BJ (cell line): Measurements from ENCODE around the gene OMP. TPM values are rescaled to one million over a fixed set of nuclear protein-coding genes. Genes with fewer than 3 reads are reported as not detected.

ENCODE experiments used
- CTCF ChIA-PET: fragments of 350-600 bp; formaldehyde crosslinking; extraction: SDS; loops from one replicate; lab custom pipeline; 2021; ENCODE audit warnings: antibody characterized with exemption, inconsistent platforms; lab: Yijun Ruan, JAX
- POLR2A ChIA-PET: fragments of 300-600 bp; sonication (Branson Sonifier 250); formaldehyde crosslinking; extraction: SDS; loops from one replicate; lab custom pipeline; 2021; ENCODE audit warnings: antibody characterized with exemption; lab: Charles Lee
- DNase-seq: peaks from one replicate; pipeline ENCODE4 v3.0.0-alpha.2; 2011; ENCODE audit warnings: low read depth
- H3K27me3 ChIP-seq: 2 replicates; pipeline ENCODE4 v1.6.0; 2011; ENCODE audit warnings: low read length; ENCODE audit not compliant: control insufficient read depth, insufficient read depth
- H3K36me3 ChIP-seq: 2 replicates; pipeline ENCODE4 v1.5.1; 2011; ENCODE audit warnings: low read length; ENCODE audit not compliant: control insufficient read depth, insufficient read depth
- H3K4me3 ChIP-seq: 2 replicates; pipeline ENCODE4 v1.5.1; 2011; ENCODE audit warnings: low read depth, mild to moderate bottlenecking, control low read depth, low read length
- CTCF ChIP-seq: IDR thresholded peaks from 2 replicates; pipeline ENCODE4 v1.5.1; 2011; ENCODE audit warnings: low read depth, mild to moderate bottlenecking, control low read depth, inconsistent platforms, low read length, moderate library complexity; ENCODE audit not compliant: insufficient read depth
- polyA plus RNA-seq: library from polyadenylated mRNA; depleted of rRNA; stranded (reverse); fragments of >200 nt; gene quantifications from 2 replicates; pipeline ENCODE4 v1.2.3, GENCODE V29; 2011

The OMP gene
- polyA plus RNA-seq, 1 experiment = not detected

- CTCF ChIA-PET = interaction anchor here (1.2 to 8.6 kb wide), 16 partner anchors 12 to 456 kb away, joined by 3 to 134 read pairs (median 27); partner anchors contain the start of genes CAPN5, MYO7A and OMP
- no peak for TF ChIP-seq CTCF
- H3K4me3 ChIP-seq = no peak overlapping the region
- DNase-seq = no peak
- H3K27me3 ChIP-seq = no peaks in the 10 kb centered on the region
- POLR2A ChIA-PET = interaction anchor here (0.7 kb wide), 1 partner anchor 568 kb away, joined by 3 read pairs; no protein-coding TSS in a partner anchor
- H3K36me3 ChIP-seq = peaks cover 1% of the 10 kb centered on the region
These were observed 10.3 kb upstream of the OMP start for GRCh38 chr11:77092382-77092781.

GRCh38 chr11:77093056-77093891 is 9.4 kb upstream of the OMP start:
- Histone ChIP-seq H3K4me3 (no peak overlapping the region), H3K36me3 (peaks cover 1% of the 10 kb centered on the region), H3K27me3 (no peaks in the 10 kb centered on the region)
- no peak for TF ChIP-seq CTCF
- CTCF ChIA-PET = interaction anchor here (1.4 to 8.6 kb wide), 9 partner anchors 13 to 53 kb away, joined by 3 to 134 read pairs (median 50); partner anchors contain the start of genes CAPN5 and OMP
- no peak for DNase-seq
- POLR2A ChIA-PET = interaction anchor here (0.7 kb wide), 1 partner anchor 567 kb away, joined by 3 read pairs; no protein-coding TSS in a partner anchor

- Histone ChIP-seq H3K4me3 (no peak overlapping the region), H3K27me3 (no peaks in the 10 kb centered on the region), H3K36me3 (peaks cover 1% of the 10 kb centered on the region; the same call in 1 of the 2 replicates)
- CTCF ChIA-PET = interaction anchor here (0.7 to 8.6 kb wide), 9 partner anchors 12 to 526 kb away, joined by 3 to 134 read pairs (median 50); partner anchors contain the start of genes CAPN5 and OMP
- no peak for DNase-seq
- POLR2A ChIA-PET = no interaction called here
- no peak for TF ChIP-seq CTCF
These were observed 8.4 kb upstream of the OMP start for GRCh38 chr11:77093987-77094840.

GRCh38 chr11:77094841-77095365 is 7.7 kb upstream of the OMP start:
- no peak for DNase-seq
- Histone ChIP-seq H3K27me3 (no peaks in the 10 kb centered on the region), H3K36me3 (peaks cover 1% of the 10 kb centered on the region; the same call in 1 of the 2 replicates), H3K4me3 (no peak overlapping the region)
- CTCF ChIA-PET = interaction anchor here (0.7 to 8.6 kb wide), 9 partner anchors 11 to 525 kb away, joined by 3 to 134 read pairs (median 50); partner anchors contain the start of genes CAPN5 and OMP
- TF ChIP-seq CTCF = no peak
- POLR2A ChIA-PET = no interaction called here
